Progenitor cell of endocrine pancreas (in vitro differentiated cells): ENCODE results near the gene MPND. TPM values are rescaled to one million over a fixed set of nuclear protein-coding genes. Genes with fewer than 3 reads are reported as not detected.
"Not testable (repeated sequence)": the region's sequence is repeated elsewhere in the genome, so short reads cannot be mapped to it uniquely, and the experiment has no call there.

Source experiments
- DNase-seq: peaks from one replicate; pipeline ENCODE4 v3.0.0; 2021; ENCODE audit warnings: low spot score; ENCODE audit not compliant: unreplicated experiment
- H3K27ac Mint-ChIP-seq: 2 replicates; pipeline ENCODE4 v1.8.0; 2021; ENCODE audit warnings: mild to moderate bottlenecking, moderate library complexity, mixed read lengths
- H3K27me3 Mint-ChIP-seq: 2 replicates; pipeline ENCODE4 v1.8.0; 2021; ENCODE audit warnings: mixed read lengths
- H3K36me3 Mint-ChIP-seq: 2 replicates; pipeline ENCODE4 v1.8.0; 2022; ENCODE audit warnings: mixed read lengths; ENCODE audit not compliant: insufficient read depth
- H3K4me1 Mint-ChIP-seq: 2 replicates; pipeline ENCODE4 v1.8.0; 2021; ENCODE audit warnings: low read depth, mixed read lengths
- H3K4me3 Mint-ChIP-seq: 2 replicates; pipeline ENCODE4 v1.8.0; 2021; ENCODE audit warnings: low read depth, mild to moderate bottlenecking, moderate library complexity, mixed read lengths
- H3K9me3 Mint-ChIP-seq: 2 replicates; pipeline ENCODE4 v1.8.0; 2021; ENCODE audit warnings: low read depth, mixed read lengths
- CTCF ChIP-seq: fragments of 200-600 bp; sonication (generic); IDR thresholded peaks from one replicate; pipeline ENCODE4 v1.5.0; 2021; ENCODE audit warnings: antibody characterized with exemption, mild to moderate bottlenecking; ENCODE audit not compliant: unreplicated experiment
- total RNA-seq: library from RNA; stranded (reverse); gene quantifications from 2 replicates; pipeline ENCODE4 v1.2.1, GENCODE V29; 2021

Gene MPND
- total RNA-seq, 1 donor from 2014 or later, result 62.2 TPM

- H3K36me3 Mint-ChIP-seq, result peaks cover 4% of the 10 kb centered on the region
- peak overlapping the region; percentile 60 for H3K4me3 Mint-ChIP-seq
- peaks cover 9% of the 10 kb centered on the region for H3K27me3 Mint-ChIP-seq
- DNase-seq, result peak; percentile 56
- H3K4me1 Mint-ChIP-seq, result peaks cover 2% of the 10 kb centered on the region
- no peaks in the 10 kb centered on the region for H3K9me3 Mint-ChIP-seq
- H3K27ac Mint-ChIP-seq, result peak overlapping the region; percentile 81
- no peak for TF ChIP-seq CTCF
These were observed 16.0 kb upstream of the MPND start for GRCh38 chr19:4327252-4327876.

GRCh38 chr19:4327877-4328242 is 15.5 kb upstream of the MPND start:
- H3K4me3 Mint-ChIP-seq, result peak overlapping the region; percentile 60
- peaks cover 4% of the 10 kb centered on the region for H3K36me3 Mint-ChIP-seq
- H3K27ac Mint-ChIP-seq, result peak overlapping the region; percentile 81
- H3K27me3 Mint-ChIP-seq, result peaks cover 9% of the 10 kb centered on the region
- DNase-seq, result no peak
- no peaks in the 10 kb centered on the region for H3K9me3 Mint-ChIP-seq
- no peak for TF ChIP-seq CTCF
- H3K4me1 Mint-ChIP-seq, result peaks cover 2% of the 10 kb centered on the region

GRCh38 chr19:4328243-4328990 is 14.9 kb upstream of the MPND start:
- Mint-ChIP-seq H3K27me3 (peaks cover 9% of the 10 kb centered on the region), H3K4me3 (peak overlapping the region; percentile 65), H3K9me3 (no peaks in the 10 kb centered on the region), H3K27ac (no peak overlapping the region), H3K36me3 (peaks cover 4% of the 10 kb centered on the region), H3K4me1 (peaks cover 2% of the 10 kb centered on the region)
- TF ChIP-seq CTCF, result no peak
- peak; percentile 96 for DNase-seq

- H3K4me1 Mint-ChIP-seq, H3K27me3 Mint-ChIP-seq, H3K9me3 Mint-ChIP-seq, H3K36me3 Mint-ChIP-seq, H3K27ac Mint-ChIP-seq, DNase-seq: not testable (repeated sequence)
- H3K4me3 Mint-ChIP-seq, result peak overlapping the region; percentile 65
These were observed 14.2 kb upstream of the MPND start for GRCh38 chr19:4328991-4329681.

GRCh38 chr19:4329858-4330257 is 13.5 kb upstream of the MPND start:
- H3K9me3 Mint-ChIP-seq, result no peaks in the 10 kb centered on the region
- peaks cover 2% of the 10 kb centered on the region for H3K4me1 Mint-ChIP-seq
- no peak overlapping the region for H3K27ac Mint-ChIP-seq
- peaks cover 3% of the 10 kb centered on the region for H3K36me3 Mint-ChIP-seq
- TF ChIP-seq CTCF, result no peak
- DNase-seq, result no peak
- no peak overlapping the region for H3K4me3 Mint-ChIP-seq
- H3K27me3 Mint-ChIP-seq, result peaks cover 9% of the 10 kb centered on the region
